Breast epithelium (tissue), 4 donors: ENCODE results near the gene SPR. TPM values are rescaled to one million over a fixed set of nuclear protein-coding genes. Genes with fewer than 3 reads are reported as not detected.

ENCODE experiments used
- DNase-seq, 2 donors: peaks; one replicate each; pipeline ENCODE4 v3.0.0-alpha.2; 2019; ENCODE audit warnings: low spot score in 2 of 2
- H3K27ac ChIP-seq, 2 donors: fragments of 200-600 bp; sonication (generic) in 1 of 2; one replicate each; pipeline ENCODE4 v1.5.1; 2016 to 2019; ENCODE audit warnings: mild to moderate bottlenecking in 1 of 2
- H3K27me3 ChIP-seq, 2 donors: fragments of 200-600 bp; sonication (generic) in 1 of 2; one replicate each; pipeline versions ENCODE4 v1.5.1 to v1.6.0; 2017 to 2019; ENCODE audit warnings: control low read depth in 1 of 2, mild to moderate bottlenecking in 1 of 2
- H3K36me3 ChIP-seq: fragments of 200-600 bp; one replicate; pipeline ENCODE4 v1.5.1; 2019
- H3K4me1 ChIP-seq, 2 donors: fragments of 200-600 bp; sonication (generic); one replicate each; pipeline ENCODE4 v1.5.1; 2016 to 2019; ENCODE audit warnings: control low read depth in 1 of 2
- H3K4me3 ChIP-seq, 3 donors: fragments of 200-600 bp; sonication (generic); 1 replicate in 2 of 3; 2 replicates in 1 of 3; pipeline ENCODE4 v1.5.1; 2016 to 2019; ENCODE audit warnings: mild to moderate bottlenecking in 3 of 3, moderate library complexity in 2 of 3
- H3K9me3 ChIP-seq, 2 donors: fragments of 200-600 bp; sonication (generic) in 1 of 2; one replicate each; pipeline ENCODE4 v1.5.1; 2016 to 2019; ENCODE audit warnings: control low read depth in 1 of 2
- CTCF ChIP-seq, 3 donors: fragments of 450-650 bp; IDR thresholded peaks; one replicate each; pipeline ENCODE4 v1.5.1; 2016 to 2017; ENCODE audit warnings: antibody characterized with exemption in 3 of 3, mild to moderate bottlenecking in 3 of 3, moderate library complexity in 3 of 3
- POLR2A ChIP-seq: fragments of 450-650 bp; IDR thresholded peaks from one replicate; pipeline ENCODE4 v1.6.1; 2016; ENCODE audit warnings: antibody characterized with exemption, mild to moderate bottlenecking, moderate library complexity
- POLR2AphosphoS5 ChIP-seq, 3 donors: sonication (generic); formaldehyde crosslinking; IDR thresholded peaks; one replicate each; pipeline ENCODE4 v1.6.1; 2017; ENCODE audit warnings: antibody characterized with exemption in 3 of 3
- intact Hi-C: fragments of 100-400 bp; cut with DNase I; formaldehyde crosslinking; loops from one replicate; pipeline ENCODE4 v1.15.1; 2023; ENCODE audit warnings: low total_unique reads
- total RNA-seq, 3 donors: library from RNA; depleted of rRNA; stranded (reverse); fragments of >200 nt; gene quantifications; one replicate each; pipeline ENCODE4 v1.1.0, GENCODE V29; 2016

The SPR gene
- total RNA-seq, 3 donors from 2014 or later = 36.3 to 53.4 (median 46.2) TPM

- H3K9me3 ChIP-seq = no peaks in the 10 kb centered on the region
- H3K27me3 ChIP-seq = no peaks in the 10 kb centered on the region
- H3K36me3 ChIP-seq = no peaks in the 10 kb centered on the region
- H3K4me3 ChIP-seq = no peak overlapping the region
- no peak for TF ChIP-seq POLR2A
- no peak for TF ChIP-seq POLR2AphosphoS5 (IDR thresholded peaks at IDR 0.05)
- no peak for TF ChIP-seq CTCF (IDR thresholded peaks at IDR 0.05)
- DNase-seq = no peak
- no peaks in the 10 kb centered on the region for H3K4me1 ChIP-seq
- H3K27ac ChIP-seq = no peak overlapping the region
- intact Hi-C loops = loop anchor here (5.0 kb wide), 1 partner anchor 616 kb away; no protein-coding TSS in a partner anchor
Observed at GRCh38 chr2:72871060-72871459, 16.1 kb upstream of the SPR start.

- Histone ChIP-seq H3K9me3 (no peaks in the 10 kb centered on the region), H3K4me3 (no peak overlapping the region), H3K36me3 (no peaks in the 10 kb centered on the region), H3K27me3 (no peaks in the 10 kb centered on the region), H3K27ac (no peak overlapping the region), H3K4me1 (no peaks in the 10 kb centered on the region)
- no peak for TF ChIP-seq POLR2A
- no peak for TF ChIP-seq POLR2AphosphoS5 (IDR thresholded peaks at IDR 0.05)
- TF ChIP-seq CTCF (IDR thresholded peaks at IDR 0.05) = no peak
- intact Hi-C loops = loop anchor here (5.0 kb wide), 1 partner anchor 615 kb away; no protein-coding TSS in a partner anchor
- no peak for DNase-seq
Observed at GRCh38 chr2:72871880-72872279, 15.3 kb upstream of the SPR start.

GRCh38 chr2:72883356-72883962, 3.7 kb upstream of the SPR start:
- Histone ChIP-seq H3K4me3 (no peak overlapping the region), H3K27ac (no peak overlapping the region), H3K9me3 (no peaks in the 10 kb centered on the region), H3K4me1 (peaks cover 0 to 6% of the 10 kb centered on the region in 2 donors), H3K27me3 (no peaks in the 10 kb centered on the region), H3K36me3 (no peaks in the 10 kb centered on the region)
- no peak for DNase-seq
- no peak for TF ChIP-seq POLR2AphosphoS5 (IDR thresholded peaks at IDR 0.05)
- TF ChIP-seq POLR2A = no peak
- TF ChIP-seq CTCF (IDR thresholded peaks at IDR 0.05) = no peak
- intact Hi-C loops = no loop called here

- intact Hi-C loops = no loop called here
- peaks cover 0 to 8% of the 10 kb centered on the region in 2 donors for H3K4me1 ChIP-seq
- H3K27me3 ChIP-seq = no peaks in the 10 kb centered on the region
- no peak for DNase-seq
- no peaks in the 10 kb centered on the region for H3K9me3 ChIP-seq
- peak overlapping the region; percentile 75 to 90 for H3K27ac ChIP-seq
- peak overlapping the region; percentile 69 to 84 (median 79) for H3K4me3 ChIP-seq
- no peak for TF ChIP-seq POLR2A
- no peak for TF ChIP-seq CTCF (IDR thresholded peaks at IDR 0.05)
- TF ChIP-seq POLR2AphosphoS5 (IDR thresholded peaks at IDR 0.05) = no peak
- H3K36me3 ChIP-seq = no peaks in the 10 kb centered on the region
Observed at GRCh38 chr2:72886505-72887031, 640 bp upstream of the SPR start.

GRCh38 chr2:72887740-72888437, 681 bp downstream of the SPR start:
- Histone ChIP-seq H3K36me3 (no peaks in the 10 kb centered on the region), H3K9me3 (no peaks in the 10 kb centered on the region), H3K4me1 (peaks cover 0 to 8% of the 10 kb centered on the region in 2 donors), H3K4me3 (peak overlapping the region; percentile 69 to 84 (median 79)), H3K27ac (peak overlapping the region; percentile 75 to 90), H3K27me3 (no peaks in the 10 kb centered on the region)
- intact Hi-C loops = no loop called here
- TF ChIP-seq POLR2AphosphoS5 (IDR thresholded peaks at IDR 0.05) = no peak
- TF ChIP-seq POLR2A = no peak
- TF ChIP-seq CTCF (IDR thresholded peaks at IDR 0.05) = peak; percentile 77 to 88 (median 83)
- DNase-seq = peak; percentile 78 to 88
